C4-2B (cell line): ENCODE results near the gene SMARCA1.

Experiments used
- ZFX ChIP-seq: fragments of 450-650 bp; IDR thresholded peaks from 2 replicates; pipeline ENCODE4 v1.6.1; 2017
- TF ChIP-seq, protein P1 (sequence below): fragments of 450-650 bp; conservative IDR thresholded peaks from 2 replicates; pipeline ENCODE4 v1.5.1; 2017; ENCODE audit warnings: mild to moderate bottlenecking

DNA sequence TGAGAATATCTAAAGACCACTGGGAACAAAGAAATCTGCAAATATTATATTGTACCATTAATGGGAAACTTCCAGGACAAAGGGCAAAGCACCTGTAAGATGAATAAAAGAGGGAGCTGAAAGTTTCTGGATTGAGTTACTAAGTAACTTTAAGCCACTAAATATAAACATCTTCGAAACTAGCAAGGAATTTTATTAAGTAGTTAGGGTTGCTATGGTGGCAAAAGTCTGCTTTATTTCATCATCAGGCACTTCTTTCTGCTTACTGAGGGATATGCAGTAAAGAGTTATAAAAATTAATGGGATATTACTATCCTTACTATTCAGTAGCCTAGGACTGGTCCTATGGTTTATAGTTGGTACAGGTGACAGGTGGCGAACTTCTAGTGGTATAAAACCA lies 33.0 kb downstream of the SMARCA1 start:
- TF ChIP-seq, protein P1, sequence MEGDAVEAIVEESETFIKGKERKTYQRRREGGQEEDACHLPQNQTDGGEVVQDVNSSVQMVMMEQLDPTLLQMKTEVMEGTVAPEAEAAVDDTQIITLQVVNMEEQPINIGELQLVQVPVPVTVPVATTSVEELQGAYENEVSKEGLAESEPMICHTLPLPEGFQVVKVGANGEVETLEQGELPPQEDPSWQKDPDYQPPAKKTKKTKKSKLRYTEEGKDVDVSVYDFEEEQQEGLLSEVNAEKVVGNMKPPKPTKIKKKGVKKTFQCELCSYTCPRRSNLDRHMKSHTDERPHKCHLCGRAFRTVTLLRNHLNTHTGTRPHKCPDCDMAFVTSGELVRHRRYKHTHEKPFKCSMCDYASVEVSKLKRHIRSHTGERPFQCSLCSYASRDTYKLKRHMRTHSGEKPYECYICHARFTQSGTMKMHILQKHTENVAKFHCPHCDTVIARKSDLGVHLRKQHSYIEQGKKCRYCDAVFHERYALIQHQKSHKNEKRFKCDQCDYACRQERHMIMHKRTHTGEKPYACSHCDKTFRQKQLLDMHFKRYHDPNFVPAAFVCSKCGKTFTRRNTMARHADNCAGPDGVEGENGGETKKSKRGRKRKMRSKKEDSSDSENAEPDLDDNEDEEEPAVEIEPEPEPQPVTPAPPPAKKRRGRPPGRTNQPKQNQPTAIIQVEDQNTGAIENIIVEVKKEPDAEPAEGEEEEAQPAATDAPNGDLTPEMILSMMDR: no peak
- no peak for TF ChIP-seq ZFX
